HEK293 (cell line): ENCODE results near the gene TDRD9.

Source experiments
- SP2 ChIP-seq: fragments of 450-650 bp; formaldehyde crosslinking; IDR thresholded peaks from 2 replicates; pipeline ENCODE4 v1.5.1; 2016; ENCODE audit warnings: missing biosample characterization, missing genetic modification characterization
- ZBTB20 ChIP-seq: fragments of 450-650 bp; formaldehyde crosslinking; IDR thresholded peaks from 2 replicates; pipeline ENCODE4 v1.5.1; 2016; ENCODE audit warnings: missing biosample characterization, missing genetic modification characterization
- ZBTB21 ChIP-seq: fragments of 450-650 bp; formaldehyde crosslinking; IDR thresholded peaks from 2 replicates; pipeline ENCODE4 v1.5.1; 2017; ENCODE audit warnings: missing biosample characterization, missing genetic modification characterization
- ZFP41 ChIP-seq: fragments of 450-650 bp; formaldehyde crosslinking; IDR thresholded peaks from 2 replicates; pipeline ENCODE4 v1.5.1; 2016; ENCODE audit warnings: missing biosample characterization, missing genetic modification characterization, borderline replicate concordance
- ZNF121 ChIP-seq: fragments of 450-650 bp; formaldehyde crosslinking; IDR thresholded peaks from 2 replicates; pipeline ENCODE4 v1.5.1; 2016; ENCODE audit warnings: missing biosample characterization, missing genetic modification characterization
- ZNF138 ChIP-seq: fragments of 450-650 bp; formaldehyde crosslinking; IDR thresholded peaks from 2 replicates; pipeline ENCODE4 v1.5.1; 2016; ENCODE audit warnings: missing biosample characterization, missing genetic modification characterization, borderline replicate concordance
- ZNF473 ChIP-seq: fragments of 450-650 bp; formaldehyde crosslinking; IDR thresholded peaks from 2 replicates; pipeline ENCODE4 v1.5.1; 2017; ENCODE audit warnings: missing biosample characterization, missing genetic modification characterization
- ZNF623 ChIP-seq: fragments of 450-650 bp; formaldehyde crosslinking; IDR thresholded peaks from 2 replicates; pipeline ENCODE4 v1.5.1; 2016; ENCODE audit warnings: missing biosample characterization, missing genetic modification characterization
- ZNF639 ChIP-seq: fragments of 450-650 bp; formaldehyde crosslinking; IDR thresholded peaks from 2 replicates; pipeline ENCODE4 v1.5.1; 2016; ENCODE audit warnings: missing biosample characterization, missing genetic modification characterization
- ZNF830 ChIP-seq: fragments of 450-650 bp; IDR thresholded peaks from 2 replicates; pipeline ENCODE4 v1.5.0; 2018; ENCODE audit warnings: missing biosample characterization, missing genetic modification characterization, low read depth, mild to moderate bottlenecking, moderate library complexity
- TF ChIP-seq, protein P1 (sequence below): fragments of 450-650 bp; formaldehyde crosslinking; IDR thresholded peaks from 2 replicates; pipeline ENCODE4 v1.5.1; 2016; ENCODE audit warnings: missing biosample characterization, missing genetic modification characterization

- TF ChIP-seq, protein P1, sequence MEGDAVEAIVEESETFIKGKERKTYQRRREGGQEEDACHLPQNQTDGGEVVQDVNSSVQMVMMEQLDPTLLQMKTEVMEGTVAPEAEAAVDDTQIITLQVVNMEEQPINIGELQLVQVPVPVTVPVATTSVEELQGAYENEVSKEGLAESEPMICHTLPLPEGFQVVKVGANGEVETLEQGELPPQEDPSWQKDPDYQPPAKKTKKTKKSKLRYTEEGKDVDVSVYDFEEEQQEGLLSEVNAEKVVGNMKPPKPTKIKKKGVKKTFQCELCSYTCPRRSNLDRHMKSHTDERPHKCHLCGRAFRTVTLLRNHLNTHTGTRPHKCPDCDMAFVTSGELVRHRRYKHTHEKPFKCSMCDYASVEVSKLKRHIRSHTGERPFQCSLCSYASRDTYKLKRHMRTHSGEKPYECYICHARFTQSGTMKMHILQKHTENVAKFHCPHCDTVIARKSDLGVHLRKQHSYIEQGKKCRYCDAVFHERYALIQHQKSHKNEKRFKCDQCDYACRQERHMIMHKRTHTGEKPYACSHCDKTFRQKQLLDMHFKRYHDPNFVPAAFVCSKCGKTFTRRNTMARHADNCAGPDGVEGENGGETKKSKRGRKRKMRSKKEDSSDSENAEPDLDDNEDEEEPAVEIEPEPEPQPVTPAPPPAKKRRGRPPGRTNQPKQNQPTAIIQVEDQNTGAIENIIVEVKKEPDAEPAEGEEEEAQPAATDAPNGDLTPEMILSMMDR (tag by site-specific recombination): no peak
- TF ChIP-seq ZBTB21 (no peak), ZNF639 (tag by site-specific recombination) (no peak), SP2 (tag by site-specific recombination) (no peak), ZBTB20 (tag by site-specific recombination) (no peak), ZNF623 (tag by site-specific recombination) (no peak), ZNF473 (tag by site-specific recombination) (no peak), ZNF138 (tag by site-specific recombination) (no peak), ZFP41 (no peak), ZNF121 (no peak), ZNF830 (tag by site-specific recombination) (no peak)
These were observed 126.1 kb downstream of the TDRD9 start for GRCh38 chr14:104054222-104054905.
